Measurements from ENCODE around the gene LRRC47. TPM values are rescaled to one million over a fixed set of nuclear protein-coding genes. Genes with fewer than 3 reads are reported as not detected.

LRRC47 gene
- total and polyA plus RNA-seq, 5 experiments from 2014 or later = 23.9 to 52.6 (median 34.9) TPM

GRCh38 chr1:3789421-3790300 lies 6.6 kb downstream of the LRRC47 start:
- Mint-ChIP-seq H3K4me1 (peaks cover 8 to 46% (median 40%) of the 10 kb centered on the region in 4 donors), H3K27me3 (no peaks in the 10 kb centered on the region), H3K36me3 (peaks cover 0 to 46% (median 1%) of the 10 kb centered on the region in 3 donors), H3K4me3 (peak overlapping the region in 1 of 10 donors; percentile 29), H3K27ac (peak overlapping the region in 1 of 10 donors; percentile 26), H3K9me3 (no peaks in the 10 kb centered on the region)
- DNase-seq = peak in 1 of 10 donors; percentile 24
- ATAC-seq = no peak
- POLR2A ChIA-PET = no interaction called here

- H3K27me3 Mint-ChIP-seq = no peaks in the 10 kb centered on the region
- DNase-seq = no peak
- peak overlapping the region in 3 of 10 donors; percentile 2 to 43 (median 27) for H3K27ac Mint-ChIP-seq
Measured at GRCh38 chr1:3788756-3789420, 7.4 kb downstream of the LRRC47 start.

GRCh38 chr1:3787745-3788605 lies 8.3 kb downstream of the LRRC47 start:
- H3K9me3 Mint-ChIP-seq = no peaks in the 10 kb centered on the region
- POLR2A ChIA-PET = interaction anchor here (2.1 kb wide), 1 partner anchor 9 kb away, joined by 8 read pairs; the partner anchor contains the start of gene LRRC47
- H3K36me3 Mint-ChIP-seq = peaks cover 0 to 62% (median 6%) of the 10 kb centered on the region in 3 donors
- peaks cover 3 to 29% (median 24%) of the 10 kb centered on the region in 4 donors for H3K4me1 Mint-ChIP-seq
- ATAC-seq (no peak), DNase-seq (peak in 2 of 10 donors; percentile 26 to 32)
- H3K27me3 Mint-ChIP-seq = no peaks in the 10 kb centered on the region
- H3K27ac Mint-ChIP-seq = peak overlapping the region in 4 of 10 donors; percentile 41 to 94 (median 76)
- H3K4me3 Mint-ChIP-seq = peak overlapping the region in 2 of 10 donors; percentile 36 to 59

More at GRCh38 chr1:3788756-3789420, 7.4 kb downstream of the LRRC47 start:
- no peak for ATAC-seq
- H3K9me3 Mint-ChIP-seq = no peaks in the 10 kb centered on the region
- peaks cover 8 to 38% (median 33%) of the 10 kb centered on the region in 4 donors for H3K4me1 Mint-ChIP-seq
- POLR2A ChIA-PET = no interaction called here
- H3K36me3 Mint-ChIP-seq = peaks cover 0 to 54% (median 6%) of the 10 kb centered on the region in 3 donors
- H3K4me3 Mint-ChIP-seq = no peak overlapping the region

DNA sequence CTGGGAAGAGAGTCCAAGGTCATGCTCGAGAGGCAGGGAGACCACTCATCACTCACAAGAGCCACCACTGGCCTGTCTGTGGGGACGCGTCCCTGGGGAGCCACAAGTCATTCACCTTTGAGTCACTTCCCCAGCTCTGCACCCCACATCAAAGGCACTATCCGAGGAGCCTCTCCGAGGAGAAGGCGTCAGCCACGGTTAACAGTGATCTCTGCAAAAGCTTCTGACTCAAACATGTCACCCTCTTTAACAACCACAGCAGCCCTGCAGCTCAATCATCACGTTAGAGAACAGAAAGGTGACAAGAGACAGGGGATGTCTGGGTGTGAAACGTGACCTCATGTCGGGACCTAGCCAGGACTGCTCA lies 9.0 kb downstream of the LRRC47 start:
- peak in 2 of 10 donors; percentile 37 to 57 for DNase-seq
- Mint-ChIP-seq H3K4me3 (peak overlapping the region in 2 of 10 donors; percentile 15 to 59), H3K9me3 (no peaks in the 10 kb centered on the region), H3K27me3 (no peaks in the 10 kb centered on the region), H3K36me3 (peaks cover 0 to 60% (median 5%) of the 10 kb centered on the region in 3 donors), H3K4me1 (peaks cover 3 to 24% (median 18%) of the 10 kb centered on the region in 4 donors), H3K27ac (peak overlapping the region in 2 of 10 donors; percentile 81 to 94)
- peak in 1 of 2 donors; percentile 27 for ATAC-seq
- POLR2A ChIA-PET = interaction anchor here (2.1 kb wide), 1 partner anchor 9 kb away, joined by 8 read pairs; the partner anchor contains the start of gene LRRC47

DNA sequence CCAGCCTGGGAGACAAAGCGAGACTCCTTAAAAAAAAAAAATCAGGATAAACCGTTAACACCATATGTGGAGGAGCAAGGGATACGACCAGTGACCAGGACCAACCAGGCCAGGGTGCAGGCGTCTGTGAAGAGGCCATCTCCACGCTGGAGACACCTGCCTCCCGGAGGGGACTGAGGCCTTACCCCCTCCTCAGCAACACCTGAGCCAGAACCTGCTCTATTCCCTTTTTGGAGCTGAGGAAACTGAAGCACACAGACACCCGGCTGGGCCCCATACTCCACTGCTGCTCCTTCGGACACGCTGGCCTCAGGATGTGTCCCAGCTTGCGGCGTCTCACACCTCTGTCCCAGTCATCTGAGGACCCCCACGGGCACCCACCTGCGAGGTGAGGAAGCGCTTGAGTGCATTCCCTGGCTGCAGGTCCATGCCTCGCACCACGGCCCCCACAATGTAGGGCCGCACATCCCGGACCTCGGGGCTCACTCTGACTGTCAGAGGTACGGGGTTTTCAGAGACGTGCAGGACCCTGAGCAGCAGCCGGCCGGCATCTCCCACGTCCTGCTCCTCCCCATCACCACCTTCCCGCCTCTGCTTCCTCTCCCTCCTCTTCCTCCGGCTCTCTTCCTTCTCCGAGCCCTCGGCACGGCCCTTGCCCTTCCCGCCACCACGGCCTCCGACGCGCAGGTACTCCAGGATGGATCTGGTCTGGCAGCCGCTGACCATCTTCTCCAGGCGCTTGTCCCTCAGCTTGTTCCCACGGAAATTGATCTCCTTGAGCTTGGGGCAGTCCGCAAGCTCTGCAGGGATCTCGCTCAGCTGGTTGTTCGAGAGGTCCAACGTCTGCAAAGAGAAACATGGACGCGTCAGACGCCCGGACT lies 9.6 kb downstream of the LRRC47 start:
- Mint-ChIP-seq H3K36me3 (peaks cover 0 to 61% (median 7%) of the 10 kb centered on the region in 3 donors), H3K27me3 (no peaks in the 10 kb centered on the region), H3K4me1 (peaks cover 3 to 18% (median 13%) of the 10 kb centered on the region in 4 donors), H3K27ac (peak overlapping the region in 2 of 10 donors; percentile 81 to 94), H3K9me3 (no peaks in the 10 kb centered on the region), H3K4me3 (peak overlapping the region in 1 of 10 donors; percentile 15)
- DNase-seq (peak in 1 of 10 donors; percentile 48), ATAC-seq (no peak)
- POLR2A ChIA-PET = interaction anchor here (0.6 to 2.1 kb wide), 3 partner anchors 10 to 122 kb away, joined by 3 to 8 read pairs (median 4); partner anchors contain the start of gene LRRC47

DNA sequence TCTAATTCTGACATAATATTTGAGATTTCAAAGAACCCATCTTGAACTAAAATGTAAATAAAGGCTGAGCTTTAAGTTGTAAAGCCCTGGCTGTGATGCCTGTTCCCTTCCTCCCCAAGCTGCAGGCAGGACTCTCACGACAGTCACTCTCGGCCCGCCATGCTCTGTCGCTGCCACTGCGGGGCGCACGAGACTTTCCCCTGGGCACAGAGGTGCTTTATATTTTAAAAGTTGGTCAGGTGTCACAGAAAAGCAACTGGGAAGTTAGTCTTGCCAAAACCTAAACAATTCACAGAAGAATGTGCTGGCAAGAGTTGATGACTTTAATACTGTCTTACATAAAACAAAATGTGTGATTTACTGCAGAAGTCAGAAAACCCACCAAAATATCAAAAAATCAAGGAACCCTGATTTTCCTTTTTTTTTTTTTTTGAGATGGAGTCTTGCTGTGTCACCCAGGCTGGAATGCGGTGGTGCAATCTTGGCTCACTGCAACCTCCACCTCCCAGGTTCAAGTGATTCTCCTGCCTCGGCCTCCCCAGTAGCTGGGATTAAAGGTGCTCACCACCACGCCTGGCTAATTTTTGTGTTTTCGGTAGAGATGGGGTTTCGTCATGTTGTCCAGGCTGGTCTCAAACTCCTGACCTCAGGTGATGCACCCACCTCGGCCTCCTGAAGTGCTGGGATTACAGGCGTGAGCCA lies 10.7 kb downstream of the LRRC47 start:
- ATAC-seq (no peak), DNase-seq (peak in 1 of 10 donors; percentile 48)
- Mint-ChIP-seq H3K27me3 (no peaks in the 10 kb centered on the region), H3K9me3 (no peaks in the 10 kb centered on the region), H3K36me3 (peaks cover 0 to 72% (median 14%) of the 10 kb centered on the region in 3 donors), H3K4me1 (peaks cover 3 to 17% (median 9%) of the 10 kb centered on the region in 4 donors), H3K27ac (peak overlapping the region in 1 of 10 donors; percentile 15), H3K4me3 (no peak overlapping the region)
- POLR2A ChIA-PET = interaction anchor here (0.5 to 0.7 kb wide), 4 partner anchors 26 to 121 kb away, joined by 3 to 4 read pairs (median 3); no protein-coding TSS in a partner anchor

- peak overlapping the region in 1 of 10 donors; percentile 55 for H3K27ac Mint-ChIP-seq
- ATAC-seq (no peak), DNase-seq (peak in 1 of 10 donors; percentile 38)
- H3K36me3 Mint-ChIP-seq = peaks cover 1 to 78% (median 19%) of the 10 kb centered on the region in 3 donors
- POLR2A ChIA-PET = interaction anchor here (0.5 kb wide), 1 partner anchor 97 kb away, joined by 3 read pairs; no protein-coding TSS in a partner anchor
- H3K27me3 Mint-ChIP-seq = no peaks in the 10 kb centered on the region
- no peaks in the 10 kb centered on the region for H3K9me3 Mint-ChIP-seq
- no peak overlapping the region for H3K4me3 Mint-ChIP-seq
- peaks cover 3 to 17% (median 9%) of the 10 kb centered on the region in 4 donors for H3K4me1 Mint-ChIP-seq
Measured at GRCh38 chr1:3785045-3785444, 11.3 kb downstream of the LRRC47 start.

DNA sequence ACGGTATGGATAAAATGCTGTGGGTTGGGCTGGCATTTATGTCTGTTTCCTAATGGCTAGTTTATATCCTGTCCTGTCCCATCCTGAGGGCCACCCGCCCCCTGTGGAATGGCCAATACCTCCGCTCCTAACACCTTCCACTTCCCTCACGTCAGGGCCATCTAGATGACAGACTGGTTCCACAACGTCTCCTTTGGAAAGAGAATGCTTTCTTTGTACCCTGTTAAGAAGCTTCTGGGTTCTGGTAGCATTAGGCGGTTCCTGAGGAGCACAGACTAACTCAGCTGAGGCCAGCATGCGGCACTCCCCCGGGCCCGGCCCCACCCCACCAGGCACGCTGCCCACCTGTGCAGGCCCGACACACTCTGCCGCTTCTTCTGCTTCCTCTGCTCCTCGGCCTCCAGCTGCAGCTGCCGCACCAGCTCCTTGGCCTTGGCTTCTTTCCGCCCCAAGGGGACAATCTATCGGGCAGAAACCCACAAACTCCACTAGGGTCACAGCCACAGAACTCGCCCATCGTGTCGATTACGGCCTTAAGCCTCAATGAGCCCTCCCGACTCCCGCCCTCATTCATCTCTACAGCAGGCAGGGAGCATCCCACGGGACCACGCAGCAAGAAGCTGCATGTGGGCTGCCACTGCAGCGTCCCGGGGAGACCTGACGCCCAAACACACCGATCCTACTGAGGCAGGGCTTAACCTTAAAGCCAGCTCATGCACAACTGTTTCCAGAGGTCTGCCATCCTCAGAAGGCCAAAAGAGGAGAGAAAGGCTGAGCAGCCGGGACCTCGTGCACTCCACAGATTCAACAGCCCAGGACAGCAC lies 12.4 kb downstream of the LRRC47 start:
- no peak for ATAC-seq
- no peaks in the 10 kb centered on the region for H3K27me3 Mint-ChIP-seq
- H3K4me3 Mint-ChIP-seq = no peak overlapping the region
- POLR2A ChIA-PET = interaction anchor here (1.4 kb wide), 1 partner anchor 12 kb away, joined by 5 read pairs; the partner anchor contains the start of gene LRRC47
- peaks cover 4 to 87% (median 24%) of the 10 kb centered on the region in 3 donors for H3K36me3 Mint-ChIP-seq
- peak overlapping the region in 2 of 10 donors; percentile 59 to 84 for H3K27ac Mint-ChIP-seq
- peak in 1 of 10 donors; percentile 42 for DNase-seq
- H3K9me3 Mint-ChIP-seq = no peaks in the 10 kb centered on the region
- H3K4me1 Mint-ChIP-seq = peaks cover 3 to 17% (median 6%) of the 10 kb centered on the region in 4 donors

DNA sequence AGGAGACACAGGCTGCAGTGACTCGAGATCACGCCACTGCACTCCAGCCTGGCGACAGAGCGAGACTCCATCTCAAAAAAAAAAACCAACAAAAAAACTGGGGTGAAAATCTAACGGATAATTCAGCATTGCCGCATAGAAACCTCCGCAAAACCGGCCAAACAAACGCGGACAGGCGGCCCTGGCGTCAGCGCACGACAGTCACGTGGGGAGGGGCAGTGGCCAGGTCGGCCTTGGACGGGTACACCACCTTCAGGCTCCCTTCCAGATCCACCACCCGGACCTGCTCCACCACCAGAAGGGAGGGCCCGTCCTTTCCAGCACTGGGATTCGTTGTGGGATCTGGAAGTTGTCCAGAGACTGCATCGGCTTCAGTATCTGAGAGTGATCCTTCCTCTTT lies 15.4 kb downstream of the LRRC47 start:
- Mint-ChIP-seq H3K27ac (peak overlapping the region in 2 of 10 donors; percentile 7 to 15), H3K36me3 (peaks cover 4 to 64% (median 24%) of the 10 kb centered on the region in 3 donors), H3K4me3 (no peak overlapping the region), H3K27me3 (no peaks in the 10 kb centered on the region), H3K4me1 (peaks cover under 1 to 7% (median 1%) of the 10 kb centered on the region in 4 donors), H3K9me3 (no peaks in the 10 kb centered on the region)
- DNase-seq = peak in 1 of 10 donors; percentile 56
- no peak for ATAC-seq
- POLR2A ChIA-PET = no interaction called here

Measured in naive thymus-derived CD8-positive, alpha-beta T cell (primary cell).